H1 (cell line): ENCODE results near the gene PHC2. TPM values are rescaled to one million over a fixed set of nuclear protein-coding genes. Genes with fewer than 3 reads are reported as not detected.

ENCODE experiments used
- CTCF ChIA-PET: fragments of 300-600 bp; sonication (Branson Sonifier 250); formaldehyde crosslinking; loops from one replicate; lab custom pipeline; 2021; ENCODE audit not compliant: partially characterized antibody; lab: Charles Lee
- POLR2A ChIA-PET: fragments of 300-600 bp; sonication (Branson Sonifier 250); formaldehyde crosslinking; loops from one replicate; lab custom pipeline; 2021; ENCODE audit warnings: inconsistent platforms; ENCODE audit not compliant: partially characterized antibody; lab: Charles Lee
- DNase-seq, 2 experiments: peaks; one replicate each; pipeline versions ENCODE4 v3.0.0 to v3.0.0-alpha.2; 2010 to 2022; ENCODE audit warnings: low spot score in 2 of 2, low read depth in 1 of 2, mixed read lengths in 1 of 2
- FAIRE-seq: peaks from 2 replicates; lab custom pipeline; 2011; peaks lifted over from hg19 to GRCh38; lab: Jason Lieb, UNC
- H2AFZ ChIP-seq: 2 replicates; pipeline ENCODE4 v1.8.1; 2012; ENCODE audit warnings: low read length, inconsistent platforms
- H2AK5ac ChIP-seq: 2 replicates; pipeline ENCODE4 v1.6.1; 2013; ENCODE audit warnings: low read depth, low read length
- H2BK120ac ChIP-seq: replicated peaks from 2 replicates; pipeline ENCODE3; 2013; ENCODE audit warnings: low read depth, low read length, inconsistent platforms
- H2BK12ac ChIP-seq: 2 replicates; pipeline ENCODE4 v1.6.1; 2013; ENCODE audit warnings: low read depth, low read length
- H2BK15ac ChIP-seq: 2 replicates; pipeline ENCODE4 v1.6.1; 2013; ENCODE audit warnings: low read length
- H2BK20ac ChIP-seq: 2 replicates; pipeline ENCODE4 v1.6.1; 2013; ENCODE audit warnings: low read length
- H2BK5ac ChIP-seq: 2 replicates; pipeline ENCODE4 v1.6.1; 2013; ENCODE audit warnings: low read depth, low read length
- H3K14ac ChIP-seq: 2 replicates; pipeline ENCODE4 v1.6.1; 2013; ENCODE audit warnings: inconsistent platforms; ENCODE audit not compliant: insufficient read length
- H3K18ac ChIP-seq: 2 replicates; pipeline ENCODE4 v1.6.1; 2013; ENCODE audit warnings: low read length; ENCODE audit errors: extremely low read depth
- H3K23ac ChIP-seq: 2 replicates; pipeline ENCODE4 v1.6.1; 2013; ENCODE audit warnings: inconsistent platforms; ENCODE audit not compliant: insufficient read length
- H3K23me2 ChIP-seq: 2 replicates; pipeline ENCODE4 v1.6.1; 2013; ENCODE audit warnings: low read depth, low read length
- H3K27ac ChIP-seq: 2 replicates; pipeline ENCODE4 v1.6.1; 2011; ENCODE audit warnings: low read depth, low read length, inconsistent platforms
- H3K27me3 ChIP-seq, 4 experiments: replicated peaks in 1 of 4; 1 replicate in 1 of 4; 2 replicates in 3 of 4; pipeline versions ENCODE4 v1.6.1 to v1.8.1; 2011 to 2013; ENCODE audit warnings: low read length in 3 of 4, mild to moderate bottlenecking in 3 of 4, inconsistent platforms in 2 of 4, mixed read lengths in 2 of 4, moderate library complexity in 1 of 4; ENCODE audit not compliant: control insufficient read depth in 3 of 4, insufficient read depth in 3 of 4; ENCODE audit errors: extremely low read depth in 1 of 4
- H3K36me3 ChIP-seq, 4 experiments: 2 replicates each; pipeline versions ENCODE4 v1.6.1 to v1.8.1; 2011 to 2013; ENCODE audit warnings: mild to moderate bottlenecking in 4 of 4, low read length in 3 of 4, moderate library complexity in 2 of 4, control low read depth in 1 of 4, inconsistent platforms in 1 of 4; ENCODE audit not compliant: insufficient read depth in 4 of 4, control insufficient read depth in 2 of 4
- H3K4ac ChIP-seq: replicated peaks from 2 replicates; pipeline ENCODE3; 2013; ENCODE audit warnings: low read length, low read depth, mixed read lengths, inconsistent platforms; ENCODE audit not compliant: insufficient read length
- H3K4me1 ChIP-seq, 4 experiments: replicated peaks in 1 of 4; 1 replicate in 1 of 4; 2 replicates in 3 of 4; pipeline versions ENCODE4 v1.6.1 to v1.8.1; 2011 to 2013; ENCODE audit warnings: low read length in 3 of 4, inconsistent platforms in 2 of 4, mixed read lengths in 1 of 4; ENCODE audit not compliant: insufficient read depth in 4 of 4, control insufficient read depth in 3 of 4
- H3K4me2 ChIP-seq, 2 experiments: 2 replicates each; pipeline versions ENCODE4 v1.6.1 to v1.8.1; 2011 to 2013; ENCODE audit warnings: low read depth in 2 of 2, low read length in 2 of 2, control low read depth in 1 of 2, inconsistent platforms in 1 of 2, mild to moderate bottlenecking in 1 of 2; ENCODE audit not compliant: insufficient read depth in 1 of 2
- H3K4me3 ChIP-seq, 4 experiments: fragments of 200-600, 300-600 bp in 1 of 4; sonication (generic), shearing (Covaris generic), sonication (Bioruptor Twin) in 1 of 4; 2 replicates each; pipeline versions ENCODE4 v1.5.1 to v1.8.1; 2011 to 2016; ENCODE audit warnings: low read length in 4 of 4, low read depth in 3 of 4, control low read depth in 2 of 4, inconsistent platforms in 2 of 4, mild to moderate bottlenecking in 2 of 4, mixed read lengths in 1 of 4, moderate library complexity in 1 of 4; ENCODE audit not compliant: insufficient read depth in 2 of 4; ENCODE audit errors: extremely low read depth in 1 of 4
- H3K56ac ChIP-seq: replicated peaks from 2 replicates; pipeline ENCODE3; 2013; ENCODE audit warnings: low read depth, mild to moderate bottlenecking, mixed read lengths, low read length, inconsistent platforms; ENCODE audit not compliant: insufficient read length
- H3K79me1 ChIP-seq: 2 replicates; pipeline ENCODE4 v1.6.1; 2013; ENCODE audit warnings: low read depth, low read length, control low read depth
- H3K79me2 ChIP-seq, 2 experiments: 2 replicates each; pipeline versions ENCODE4 v1.6.1 to v1.8.1; 2012 to 2013; ENCODE audit warnings: low read length in 2 of 2, mild to moderate bottlenecking in 2 of 2, inconsistent platforms in 1 of 2; ENCODE audit not compliant: insufficient read depth in 2 of 2, control insufficient read depth in 1 of 2
- H3K9ac ChIP-seq, 4 experiments: replicated peaks in 1 of 4; 1 replicate in 1 of 4; 2 replicates in 3 of 4; pipeline versions ENCODE4 v1.6.1 to v1.8.1; 2011 to 2013; ENCODE audit warnings: low read depth in 3 of 4, low read length in 3 of 4, control low read depth in 2 of 4, mild to moderate bottlenecking in 2 of 4, moderate library complexity in 2 of 4, inconsistent platforms in 1 of 4; ENCODE audit errors: extremely low read depth in 1 of 4
- H3K9me3 ChIP-seq, 2 experiments: 2 replicates each; pipeline versions ENCODE4 v1.6.1 to v1.8.1; 2012 to 2013; ENCODE audit warnings: mild to moderate bottlenecking in 2 of 2, moderate library complexity in 2 of 2, control low read depth in 1 of 2, inconsistent platforms in 1 of 2, low read depth in 1 of 2, low read length in 1 of 2, mixed read lengths in 1 of 2; ENCODE audit not compliant: insufficient read depth in 2 of 2
- H4K20me1 ChIP-seq, 2 experiments: replicated peaks in 1 of 2; 2 replicates each; pipeline versions ENCODE3 to v1.8.1; 2011 to 2013; ENCODE audit warnings: inconsistent platforms in 2 of 2, low read length in 2 of 2, mild to moderate bottlenecking in 1 of 2; ENCODE audit not compliant: insufficient read depth in 2 of 2, control insufficient read depth in 1 of 2
- H4K5ac ChIP-seq: 2 replicates; pipeline ENCODE4 v1.6.1; 2013; ENCODE audit warnings: low read length, low read depth, mixed read lengths, inconsistent platforms; ENCODE audit not compliant: insufficient read length
- H4K8ac ChIP-seq: 2 replicates; pipeline ENCODE4 v1.8.0; 2013; ENCODE audit warnings: mild to moderate bottlenecking, moderate library complexity, low read length, inconsistent platforms; ENCODE audit not compliant: insufficient read depth; ENCODE audit errors: extremely low read depth
- H4K91ac ChIP-seq: replicated peaks from 2 replicates; pipeline ENCODE3; 2013; ENCODE audit warnings: low read length, mixed read lengths, inconsistent platforms; ENCODE audit not compliant: insufficient read length
- CBX5 ChIP-seq: fragments of 300-800, 300-1000 bp; sonication (generic); IDR thresholded peaks from 2 replicates; pipeline ENCODE4 v1.7.1; 2016; ENCODE audit warnings: antibody characterized with exemption, low read length, low read depth
- CHD1 ChIP-seq: IDR thresholded peaks from 2 replicates; pipeline ENCODE4 v1.6.1; 2012; ENCODE audit warnings: low read depth, low read length, improper control_type of control experiment
- CREB1 ChIP-seq: IDR thresholded peaks from 2 replicates; pipeline ENCODE4 v1.6.1; 2012; ENCODE audit warnings: inconsistent platforms
- EP300 ChIP-seq, 2 experiments: IDR thresholded peaks; 1 replicate in 1 of 2; 2 replicates in 1 of 2; pipeline ENCODE4 v1.6.1; 2011 to 2012; ENCODE audit warnings: low read depth in 2 of 2, low read length in 2 of 2, mild to moderate bottlenecking in 2 of 2, borderline replicate concordance in 1 of 2, inconsistent platforms in 1 of 2, moderate library complexity in 1 of 2
- FOSL1 ChIP-seq: IDR thresholded peaks from 2 replicates; pipeline ENCODE4 v1.6.1; 2011; ENCODE audit warnings: mild to moderate bottlenecking, low read depth, low read length, moderate library complexity; ENCODE audit not compliant: insufficient read depth
- SIN3A ChIP-seq, 2 experiments: IDR thresholded peaks in 1 of 2; conservative IDR thresholded peaks in 1 of 2; 2 replicates each; pipeline ENCODE4 v1.6.1; 2011 to 2012; ENCODE audit warnings: low read length in 2 of 2, improper control_type of control experiment in 1 of 2, low read depth in 1 of 2, mild to moderate bottlenecking in 1 of 2
- SIRT6 ChIP-seq: IDR thresholded peaks from one replicate; pipeline ENCODE4 v1.7.1; 2012; ENCODE audit warnings: low read length, inconsistent platforms
- WGBS, 2 experiments: shearing (Covaris generic) in 1 of 2; methylation state at CpG; one replicate each; pipeline versions ENCODE4 v1.1.6 to v1.1.7; 2013 to 2015; ENCODE audit warnings: low lambda C conversion rate in 2 of 2, mixed read lengths in 2 of 2, inconsistent platforms in 1 of 2, low coverage in 1 of 2, missing lambda C conversion rate in 1 of 2; ENCODE audit not compliant: insufficient replicate concordance in 2 of 2, insufficient coverage in 1 of 2, insufficient read length in 1 of 2; ENCODE audit errors: extremely low coverage in 1 of 2, missing lambda C conversion rate in 1 of 2; 5-methylcytosine and 5-hydroxymethylcytosine counted together
- polyA plus RNA-seq, 7 experiments: library from polyadenylated mRNA; depleted of rRNA in 3 of 7; stranded (reverse) in 5 of 7; unstranded in 2 of 7; fragments of >200 nt in 5 of 7; fragments of 200-250 nt in 2 of 7; gene quantifications; 1 replicate in 5 of 7; 2 replicates in 1 of 7; 4 replicates in 1 of 7; pipeline versions ENCODE4 v1.2.1 to v1.2.3, GENCODE V29; 2011 to 2013; ENCODE audit warnings: missing spikeins in 2 of 7, mixed read lengths in 2 of 7
- total RNA-seq: library from RNA; stranded (reverse); fragmentation: NEBNext Ultra II Directional; extraction: Animal tissue kit (Norgen Biotek cat#: 25700); gene quantifications from 2 replicates; pipeline ENCODE4 v1.2.1, GENCODE V29; 2021
- TF ChIP-seq, protein P1 (sequence below), 3 experiments: IDR thresholded peaks; 1 replicate in 2 of 3; 2 replicates in 1 of 3; pipeline versions ENCODE4 v1.5.1 to v1.6.1; 2011; ENCODE audit warnings: low read length in 3 of 3, mild to moderate bottlenecking in 3 of 3, inconsistent platforms in 2 of 3, low read depth in 1 of 3, moderate library complexity in 1 of 3; ENCODE audit not compliant: insufficient read depth in 1 of 3; ENCODE audit errors: control extremely low read depth in 1 of 3
- TF ChIP-seq, protein P2 (sequence below): IDR thresholded peaks from 2 replicates; pipeline ENCODE4 v1.6.1; 2011; ENCODE audit warnings: low read depth, mild to moderate bottlenecking, low read length; ENCODE audit not compliant: insufficient read depth

PHC2 gene
- total and polyA plus RNA-seq, 2 of the 8 experiments (the other 6 are each of a cell fraction or from before 2014, with no cell fraction given), result 5.6 to 14.2 TPM

DNA sequence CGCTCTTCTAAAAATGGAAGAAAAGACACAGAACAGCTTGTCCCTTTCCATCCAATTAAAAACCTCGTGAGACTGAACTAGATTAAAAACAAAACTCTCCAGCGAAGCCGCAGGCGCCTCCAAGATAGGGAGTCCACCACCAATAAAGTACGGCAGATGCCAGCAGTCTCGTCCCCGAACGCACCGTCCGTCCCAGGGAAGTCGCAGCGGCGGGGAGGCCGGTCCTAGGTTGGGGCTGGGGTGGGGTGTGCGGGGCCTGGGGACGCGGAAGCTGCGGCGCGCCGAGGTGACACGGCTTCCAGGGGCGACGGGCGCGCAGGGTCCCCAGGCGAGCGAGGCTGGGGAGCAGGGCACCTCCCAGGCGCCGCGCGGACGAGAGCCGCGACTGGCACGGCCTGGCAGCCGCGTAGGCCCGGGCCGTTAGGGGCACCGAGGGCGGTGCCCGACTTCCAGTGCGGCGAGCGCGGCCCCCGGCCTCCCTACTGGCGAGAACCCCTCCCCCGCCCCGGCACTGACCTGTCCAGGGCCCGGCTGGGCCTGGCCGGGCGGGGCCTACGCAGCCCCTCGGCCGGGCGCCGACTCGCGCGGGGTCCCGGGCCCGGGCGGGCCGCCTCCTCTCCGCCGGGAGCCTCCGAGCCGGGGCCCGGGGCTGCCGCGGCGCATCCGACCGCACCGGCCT lies 81.7 kb downstream of the PHC2 start:
- Histone ChIP-seq H2AFZ (no peak overlapping the region), H3K23ac (no peak overlapping the region), H2BK15ac (no peak overlapping the region), H3K18ac (no peak overlapping the region), H4K20me1 (peaks cover 5 to 22% of the 10 kb centered on the region in 2 experiments), H2BK20ac (no peak overlapping the region), H3K36me3 (no peaks in the 10 kb centered on the region), H2BK120ac (no peak overlapping the region), H3K4me1 (peaks cover 4 to 25% (median 12%) of the 10 kb centered on the region in 4 experiments), H2AK5ac (no peak overlapping the region), H3K9ac (peak overlapping the region in 3 of 4 experiments; percentile 15 to 76 (median 42); a peak in 4 of 7 replicates), H4K5ac (no peak overlapping the region), H3K9me3 (no peaks in the 10 kb centered on the region), H4K8ac (no peak overlapping the region), H3K79me1 (no peaks in the 10 kb centered on the region), H3K4me2 (peak overlapping the region; percentile 69), H4K91ac (no peak overlapping the region), H3K4ac (no peak overlapping the region), H3K4me3 (peak overlapping the region; percentile 37 to 74 (median 65)), H2BK12ac (no peak overlapping the region), H3K27ac (no peak overlapping the region), H3K27me3 (peaks cover 45 to 80% (median 71%) of the 10 kb centered on the region in 4 experiments), H2BK5ac (no peak overlapping the region), H3K56ac (no peak overlapping the region), H3K14ac (no peak overlapping the region), H3K23me2 (peaks cover 10% of the 10 kb centered on the region), H3K79me2 (no peaks in the 10 kb centered on the region)
- POLR2A ChIA-PET, result interaction anchor here (0.9 to 1.2 kb wide), 2 partner anchors 11 to 31 kb away, joined by 3 to 5 read pairs; no protein-coding TSS in a partner anchor
- no peak for FAIRE-seq
- DNase-seq, result peak in 1 of 2 experiments; percentile 74
- CTCF ChIA-PET, result interaction anchor here (0.8 to 2.4 kb wide), 4 partner anchors 9 to 51 kb away, joined by 3 to 6 read pairs (median 3); no protein-coding TSS in a partner anchor
- WGBS, 2 experiments, result 2% methylated on average over 31 of the region's 78 CpGs; no CpG with 5 or more reads in 1 of the 2 experiments
- TF ChIP-seq, protein P1, sequence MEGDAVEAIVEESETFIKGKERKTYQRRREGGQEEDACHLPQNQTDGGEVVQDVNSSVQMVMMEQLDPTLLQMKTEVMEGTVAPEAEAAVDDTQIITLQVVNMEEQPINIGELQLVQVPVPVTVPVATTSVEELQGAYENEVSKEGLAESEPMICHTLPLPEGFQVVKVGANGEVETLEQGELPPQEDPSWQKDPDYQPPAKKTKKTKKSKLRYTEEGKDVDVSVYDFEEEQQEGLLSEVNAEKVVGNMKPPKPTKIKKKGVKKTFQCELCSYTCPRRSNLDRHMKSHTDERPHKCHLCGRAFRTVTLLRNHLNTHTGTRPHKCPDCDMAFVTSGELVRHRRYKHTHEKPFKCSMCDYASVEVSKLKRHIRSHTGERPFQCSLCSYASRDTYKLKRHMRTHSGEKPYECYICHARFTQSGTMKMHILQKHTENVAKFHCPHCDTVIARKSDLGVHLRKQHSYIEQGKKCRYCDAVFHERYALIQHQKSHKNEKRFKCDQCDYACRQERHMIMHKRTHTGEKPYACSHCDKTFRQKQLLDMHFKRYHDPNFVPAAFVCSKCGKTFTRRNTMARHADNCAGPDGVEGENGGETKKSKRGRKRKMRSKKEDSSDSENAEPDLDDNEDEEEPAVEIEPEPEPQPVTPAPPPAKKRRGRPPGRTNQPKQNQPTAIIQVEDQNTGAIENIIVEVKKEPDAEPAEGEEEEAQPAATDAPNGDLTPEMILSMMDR (IDR thresholded peaks at IDR 0.05; ENCODE audit: control extremely low read depth in 1 of 3, insufficient read depth in 1 of 3, low read depth in 1 of 3, low read length in 3 of 3), result no peak
- TF ChIP-seq FOSL1 (no peak), CHD1 (no peak), SIRT6 (no peak), SIN3A (conservative IDR thresholded peaks at IDR 0.05 in 1 of 2, IDR thresholded peaks at IDR 0.05 in 1 of 2; ENCODE audit: low read depth in 1 of 2, low read length in 2 of 2) (no peak), CBX5 (no peak), CREB1 (peak; percentile 60), EP300 (IDR thresholded peaks at IDR 0.05; ENCODE audit: borderline replicate concordance in 1 of 2, low read depth in 2 of 2, low read length in 2 of 2) (no peak)
- TF ChIP-seq, protein P2, sequence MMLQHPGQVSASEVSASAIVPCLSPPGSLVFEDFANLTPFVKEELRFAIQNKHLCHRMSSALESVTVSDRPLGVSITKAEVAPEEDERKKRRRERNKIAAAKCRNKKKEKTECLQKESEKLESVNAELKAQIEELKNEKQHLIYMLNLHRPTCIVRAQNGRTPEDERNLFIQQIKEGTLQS, result no peak
